Superior temporal gyrus (tissue), 1 donor: ENCODE results near the gene SPATA32.
"Not testable (repeated sequence)": the region's sequence is repeated elsewhere in the genome, so short reads cannot be mapped to it uniquely, and the experiment has no call there.

ENCODE experiments used
- DNase-seq: peaks from one replicate; pipeline ENCODE4 v3.0.0-alpha.2; 2016; ENCODE audit errors: extremely low spot score

SPATA32 gene, protein sequence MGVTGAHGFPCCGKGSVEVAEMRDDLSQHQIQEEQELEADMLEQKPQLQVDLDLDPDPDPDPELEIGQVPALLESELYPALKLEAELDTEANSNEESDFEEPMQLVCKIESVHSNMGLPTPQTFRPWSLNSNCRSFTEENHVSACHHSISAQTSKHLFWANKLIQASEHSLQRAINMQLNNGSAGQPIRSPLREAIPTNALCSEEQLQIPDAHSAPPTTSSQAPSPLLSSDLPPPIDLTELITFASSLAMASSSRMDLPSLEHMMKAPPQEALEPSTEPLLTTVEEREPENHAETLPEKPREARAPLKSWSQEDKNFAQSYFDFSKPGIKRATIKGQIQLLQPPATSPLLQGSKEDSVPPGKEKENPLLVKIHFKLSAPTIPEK

DNA sequence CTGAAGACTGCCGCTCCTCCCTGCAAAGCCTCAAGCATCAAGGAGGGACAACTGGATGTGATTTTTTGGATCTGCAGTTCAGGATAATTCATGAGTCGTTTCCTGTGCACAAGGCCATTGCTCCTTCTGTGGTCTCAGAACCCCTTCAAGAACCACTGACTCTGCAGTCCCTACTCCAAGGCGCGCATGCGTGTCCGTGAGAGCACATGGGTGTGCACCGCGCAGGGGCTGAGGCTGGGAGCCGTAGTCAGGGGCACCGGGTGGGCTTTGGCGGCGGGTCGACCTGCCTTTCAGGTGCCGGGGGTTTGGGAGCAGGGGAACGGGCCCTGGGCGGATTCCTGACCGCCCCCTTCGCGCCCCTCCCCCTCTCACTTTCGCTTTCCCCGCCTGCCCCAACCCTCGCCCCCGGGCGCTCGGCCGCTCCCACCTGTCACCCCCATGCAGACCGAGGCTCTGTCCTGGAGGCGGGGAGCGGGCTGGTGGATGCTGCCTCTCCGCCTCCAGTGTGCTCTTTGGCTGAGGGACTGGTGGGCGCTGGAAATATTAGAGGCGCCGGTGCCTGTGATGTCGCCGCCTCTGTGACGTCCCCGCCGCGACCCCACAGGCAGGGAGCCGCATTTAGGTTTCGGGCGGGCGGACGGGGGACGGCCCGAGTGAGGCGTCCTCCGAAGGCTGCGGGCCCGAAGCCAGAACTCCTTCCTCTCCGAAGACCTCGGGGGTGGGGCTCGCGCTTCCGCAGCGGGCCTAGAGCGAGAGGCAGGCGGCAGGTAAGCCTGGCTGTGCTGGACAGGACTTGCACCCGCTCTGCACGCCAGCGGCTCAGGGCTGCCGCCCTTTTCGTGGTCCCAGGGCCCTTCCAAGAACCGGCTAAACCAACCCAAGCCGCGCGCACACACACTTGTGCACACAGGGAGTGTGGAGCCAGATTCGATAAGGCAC lies at the start of gene SPATA32:
SPATA32 (minus strand) TSS at position 518 of the 939 bp plus-strand sequence; CDS start at position 440, 78 bp downstream.
- DNase-seq = peak; percentile 67

DNA sequence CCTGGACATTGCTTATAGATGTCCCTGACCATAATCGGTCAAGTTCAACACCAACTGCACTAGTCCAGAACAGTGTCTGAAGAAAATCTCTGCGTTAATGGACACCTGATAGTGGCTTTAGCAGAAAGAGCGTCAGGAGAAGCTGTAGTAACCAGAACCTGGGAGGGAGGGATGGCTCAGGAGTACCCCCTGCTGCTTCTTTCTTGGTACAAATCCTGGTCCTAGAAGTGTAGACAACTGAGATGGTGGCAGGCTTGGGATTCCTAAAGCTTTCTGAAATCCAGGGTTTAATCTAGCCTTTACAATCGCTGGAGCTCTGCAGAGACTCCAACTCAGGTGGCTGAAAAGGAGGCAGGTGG lies 49.5 kb upstream of the SPATA32 start:
- no peak for DNase-seq

DNA sequence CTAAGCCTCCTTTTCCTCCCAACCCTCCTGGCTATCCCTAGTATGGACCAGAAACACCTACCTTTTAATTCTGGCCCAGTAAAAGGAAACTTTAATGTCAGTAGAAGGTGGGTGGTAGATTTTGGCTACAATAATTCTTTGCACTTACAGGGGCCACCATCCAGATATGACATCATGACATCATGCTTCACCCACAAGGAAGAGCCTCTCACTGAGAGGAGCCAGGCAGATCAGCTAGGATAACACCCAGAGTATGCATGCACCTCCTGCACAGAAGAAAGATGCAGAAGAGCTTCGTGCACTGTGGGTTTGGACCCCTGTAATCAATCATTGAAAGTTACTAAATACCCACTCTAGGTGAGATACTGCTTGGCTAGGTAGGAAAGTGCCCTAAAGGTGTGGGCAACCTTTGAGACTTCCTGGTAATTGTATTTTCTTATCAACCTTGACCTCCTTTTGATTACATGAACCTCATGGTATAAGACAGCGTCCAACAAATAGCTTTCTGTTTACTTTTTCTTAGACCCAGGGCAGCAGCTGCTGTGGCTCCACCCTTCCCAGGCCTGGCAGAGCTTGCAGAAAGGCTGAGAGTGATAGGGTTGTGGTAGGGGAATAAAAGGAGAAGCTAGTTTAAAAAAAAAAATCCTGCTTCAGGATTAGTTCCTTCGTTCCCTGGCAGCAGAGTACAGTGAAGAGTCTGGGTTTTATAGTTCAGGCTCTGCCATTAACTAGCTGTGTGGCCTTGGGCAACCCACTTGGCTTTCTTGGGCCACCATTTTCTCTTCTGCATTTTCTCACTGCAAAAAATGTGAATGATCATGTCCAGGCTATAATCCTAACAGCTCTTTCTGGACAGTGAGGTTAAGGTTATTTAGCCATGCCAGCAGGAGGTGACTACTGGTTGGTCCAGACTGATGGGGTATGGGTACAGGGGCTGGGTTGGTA lies 48.8 kb upstream of the SPATA32 start:
- no peak for DNase-seq

DNA sequence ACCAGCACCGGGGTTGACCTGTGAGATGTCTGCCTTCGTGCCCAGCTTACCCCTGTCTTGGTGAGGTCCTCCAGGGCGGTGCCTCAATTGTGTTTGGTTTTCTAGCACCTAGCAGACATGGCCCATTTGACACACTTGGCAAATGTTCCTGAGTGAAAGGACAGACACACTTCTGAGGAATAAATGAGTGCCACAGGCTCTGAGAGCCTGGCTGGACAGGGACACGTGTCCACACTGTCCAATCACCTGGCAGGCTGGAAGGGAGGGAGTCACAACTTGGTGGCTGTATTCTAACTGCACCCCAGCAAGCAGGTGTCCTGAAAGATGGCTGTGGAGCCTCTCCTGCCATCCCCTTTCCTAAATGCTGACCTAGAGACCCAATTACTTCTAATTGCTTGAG lies 47.5 kb upstream of the SPATA32 start:
- DNase-seq = no peak

DNA sequence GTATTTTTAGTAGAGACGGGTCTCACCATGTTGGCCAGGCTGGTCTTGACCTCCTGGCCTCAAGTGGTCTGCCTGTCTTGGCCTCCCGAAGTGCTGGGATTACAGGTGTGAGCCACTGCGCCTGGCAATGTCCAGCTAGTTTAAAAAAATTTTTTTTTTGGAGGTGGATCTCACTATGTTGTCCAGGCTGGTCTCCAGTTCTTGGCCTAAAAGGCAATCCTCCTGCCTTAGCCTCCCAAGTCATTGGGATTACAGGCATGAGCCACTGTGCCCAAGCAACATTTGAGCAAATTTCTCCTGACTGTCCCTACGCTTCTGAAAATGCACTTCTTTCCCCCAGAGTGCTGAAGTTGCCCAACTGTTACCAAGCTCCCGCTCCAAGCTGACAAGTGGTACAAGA lies 46.9 kb upstream of the SPATA32 start:
- DNase-seq = no peak

DNA sequence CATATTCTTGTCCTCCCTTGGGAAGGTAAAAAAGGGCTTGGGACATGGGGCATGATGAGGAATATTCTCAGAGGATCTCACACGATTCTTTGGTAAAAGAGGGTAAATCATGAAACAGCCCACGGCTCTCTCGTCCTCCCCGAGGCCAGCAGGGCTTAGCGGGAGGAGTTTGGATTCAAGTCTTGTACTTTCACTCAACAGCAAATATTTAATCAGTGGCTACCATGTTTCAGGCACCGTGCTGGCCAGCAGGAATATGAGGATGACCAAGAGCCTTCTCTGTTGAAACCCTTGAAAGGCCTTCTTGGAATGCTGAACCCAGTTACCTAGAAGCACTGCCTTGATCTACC lies 46.1 kb upstream of the SPATA32 start:
- DNase-seq = no peak

DNA sequence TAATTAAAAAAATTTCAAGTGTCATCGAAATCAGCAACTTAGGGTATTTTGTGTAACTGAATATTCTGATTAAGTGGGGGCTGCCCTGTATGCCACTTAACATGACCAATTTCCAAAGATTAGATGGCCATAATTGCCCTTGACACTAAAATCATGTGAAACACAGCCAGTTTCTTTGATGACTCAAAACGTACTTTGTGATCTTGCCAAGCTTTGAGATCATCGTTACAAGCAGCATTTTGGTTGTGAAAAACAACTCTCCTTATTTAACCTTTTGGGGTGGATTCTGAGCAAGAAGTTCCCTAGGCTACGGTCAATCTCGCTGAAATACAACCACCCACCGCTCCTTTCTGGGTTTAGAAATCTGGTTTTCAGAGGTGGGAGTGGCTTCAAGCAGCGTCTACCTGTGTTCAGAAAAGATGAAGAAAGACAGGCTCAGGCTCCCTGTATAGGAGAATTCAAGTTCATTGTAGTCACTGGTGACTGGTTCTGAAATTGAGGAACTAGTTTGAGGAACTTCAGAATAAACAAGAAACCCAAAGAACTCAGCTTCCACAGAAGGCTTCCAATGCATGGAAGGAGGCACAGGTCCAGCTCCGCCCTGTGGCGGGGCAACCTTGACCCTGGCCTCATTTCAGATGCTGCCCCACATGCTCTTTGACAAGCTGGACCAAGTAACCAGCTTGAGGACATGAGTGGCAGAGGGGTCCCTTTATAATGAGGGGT lies 45.6 kb upstream of the SPATA32 start:
- DNase-seq = peak; percentile 61

DNA sequence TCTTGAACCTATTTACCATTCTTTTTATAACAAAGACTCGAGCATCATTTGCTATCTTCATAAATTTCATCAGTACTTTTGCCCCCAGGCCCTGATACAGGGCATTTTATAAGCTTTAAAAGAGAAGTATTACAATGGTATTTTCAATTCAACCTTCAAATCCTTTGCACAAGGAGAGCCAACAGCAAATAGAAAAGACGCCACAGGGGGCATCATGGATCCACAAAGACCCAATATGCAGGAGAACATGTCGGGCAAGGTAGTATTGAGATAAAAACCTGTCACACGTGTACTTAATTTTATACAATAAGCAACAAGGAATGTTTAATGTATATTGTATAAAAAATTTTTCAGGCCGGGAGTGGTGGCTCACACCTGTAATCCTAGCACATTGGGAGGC lies 44.7 kb upstream of the SPATA32 start:
- DNase-seq = no peak

DNA sequence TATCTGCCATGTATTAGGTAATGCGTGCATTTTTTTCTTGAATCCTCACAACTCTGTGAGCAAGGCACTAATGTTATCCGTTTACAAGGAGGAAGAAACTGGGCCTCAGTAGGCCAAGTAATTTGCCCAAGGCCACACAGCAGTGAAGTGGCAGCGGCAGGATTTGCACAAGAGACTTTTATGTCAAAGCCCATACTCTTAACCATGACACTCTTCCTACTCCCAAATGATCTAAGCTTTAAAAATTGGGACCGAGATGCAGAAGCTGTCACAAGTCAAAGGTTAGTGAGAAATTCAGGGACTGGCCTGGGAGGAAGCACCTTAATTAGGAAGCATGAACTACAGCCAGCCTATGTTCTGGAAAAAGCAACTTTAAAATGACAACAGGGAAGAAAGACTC lies 44.2 kb upstream of the SPATA32 start:
- DNase-seq = no peak

DNA sequence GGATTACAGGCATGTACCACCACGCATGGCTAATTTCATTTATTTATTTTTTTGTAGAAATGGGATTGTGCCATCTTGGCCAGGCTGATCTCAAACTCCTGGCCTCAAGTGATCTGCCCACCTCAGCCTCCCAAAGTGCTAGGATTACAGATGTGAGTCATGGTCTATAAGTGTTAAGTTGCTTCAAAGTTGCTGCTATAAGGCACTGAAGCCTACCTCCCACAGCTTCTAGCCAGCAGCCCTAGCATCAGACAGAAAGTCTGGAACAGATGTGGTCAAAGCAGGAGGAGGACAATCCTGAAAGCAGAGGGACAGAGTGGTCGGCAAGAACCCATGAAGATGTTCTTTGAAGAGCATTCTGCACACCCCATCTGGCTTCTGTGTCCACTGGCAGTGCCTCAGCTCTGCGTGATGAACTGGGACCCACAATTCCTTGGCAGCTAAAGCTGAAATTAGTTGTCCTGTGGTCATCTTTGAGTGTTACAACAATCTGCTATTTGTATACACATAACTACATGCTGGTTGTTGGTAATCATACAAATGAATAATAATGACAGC lies 43.7 kb upstream of the SPATA32 start:
- no peak for DNase-seq

DNA sequence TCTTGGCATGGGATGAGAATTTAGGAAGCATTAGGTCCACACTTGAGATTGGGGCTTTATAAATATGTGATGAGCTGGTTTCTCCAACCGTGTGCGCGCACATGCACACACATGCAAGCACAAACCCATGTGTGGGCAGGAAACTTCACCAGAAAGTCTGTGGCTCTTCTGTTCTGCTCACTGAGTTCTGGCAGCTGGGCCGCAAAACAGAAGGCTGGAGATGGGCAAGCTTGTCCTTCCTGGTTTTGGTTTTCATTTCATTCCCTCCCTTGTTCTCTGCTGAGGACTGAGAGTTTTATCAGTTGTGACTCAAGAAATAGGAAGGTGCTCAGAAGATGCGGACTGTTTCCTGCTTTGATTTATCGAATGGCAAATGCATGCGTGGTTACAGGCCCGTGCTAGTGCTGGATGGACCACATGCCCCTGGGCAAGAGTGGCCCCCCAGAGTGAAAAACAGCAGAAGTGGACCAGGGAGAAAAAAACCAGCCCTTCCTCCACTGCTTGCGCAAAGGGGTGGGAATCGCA lies 40.8 kb upstream of the SPATA32 start:
- peak; percentile 53 for DNase-seq

DNA sequence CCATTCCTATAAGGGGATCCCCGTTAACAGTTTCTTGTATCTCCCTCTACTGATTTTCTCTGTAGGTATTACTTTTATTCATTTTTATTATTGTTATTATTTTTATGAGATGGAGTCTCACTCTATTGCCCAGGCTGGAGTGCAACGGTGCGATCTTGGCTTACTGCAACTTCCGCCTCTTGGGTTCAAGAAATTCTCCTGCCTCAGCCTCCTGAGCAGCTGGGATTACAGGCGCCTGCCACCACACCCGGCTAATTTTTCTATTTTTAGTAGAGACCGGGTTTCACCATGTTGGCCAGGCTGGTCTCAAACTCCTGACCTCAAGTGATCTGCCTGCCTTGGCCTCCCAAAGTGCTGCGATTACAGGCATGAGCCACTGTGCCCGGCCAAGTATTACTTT lies 40.3 kb upstream of the SPATA32 start:
- DNase-seq = not testable (repeated sequence)

DNA sequence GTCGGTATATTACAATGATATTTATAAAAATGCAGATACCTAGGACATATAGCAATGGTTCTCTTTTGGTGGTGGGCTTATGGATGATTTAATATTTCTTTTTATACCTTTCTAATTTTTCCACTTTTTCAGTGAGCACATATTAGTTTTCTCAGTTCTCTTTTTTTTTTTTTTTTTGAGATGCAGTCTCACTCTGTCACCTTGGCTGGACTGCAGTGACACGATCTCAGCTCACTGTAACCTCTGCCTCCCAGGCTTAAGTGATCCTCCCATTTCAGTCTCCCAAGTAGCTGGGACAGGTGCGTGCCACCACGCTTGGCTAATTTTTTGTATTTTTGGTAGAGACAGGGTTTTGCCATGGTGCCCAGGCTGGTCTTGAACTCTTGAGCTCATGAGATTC lies 39.8 kb upstream of the SPATA32 start:
- no peak for DNase-seq

DNA sequence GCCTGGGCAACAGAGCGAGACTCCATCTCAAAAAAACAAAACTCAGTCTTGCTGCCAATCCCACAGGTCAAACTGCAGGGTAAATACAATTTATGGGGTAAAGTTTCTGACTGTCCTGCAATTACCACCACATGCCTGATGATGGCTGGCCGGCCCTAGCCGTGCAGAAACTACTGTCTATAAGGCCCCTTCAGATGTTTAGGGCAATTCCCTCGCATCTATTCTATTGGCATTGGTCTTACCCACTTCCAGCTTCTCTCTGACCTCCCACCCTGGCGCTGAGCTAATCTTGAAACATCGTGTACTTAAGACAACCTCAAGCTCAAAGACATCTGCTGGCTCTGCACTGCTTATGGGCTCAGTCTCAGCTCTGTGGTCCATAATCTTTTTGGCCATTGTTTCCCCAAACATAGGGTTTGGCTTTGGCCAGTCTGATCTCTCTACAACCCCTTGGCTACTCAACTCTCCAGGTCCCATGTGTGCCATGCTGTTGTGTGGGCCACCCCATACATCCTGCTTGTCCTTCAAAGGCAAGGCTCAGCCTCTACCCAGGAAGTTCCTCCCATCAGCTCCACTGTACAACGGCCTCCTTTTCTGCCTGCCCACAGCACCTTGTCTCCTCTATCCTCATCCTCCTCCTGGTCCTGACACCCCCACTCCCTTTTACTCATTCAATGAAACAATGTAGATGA lies 38.3 kb upstream of the SPATA32 start:
- no peak for DNase-seq

DNA sequence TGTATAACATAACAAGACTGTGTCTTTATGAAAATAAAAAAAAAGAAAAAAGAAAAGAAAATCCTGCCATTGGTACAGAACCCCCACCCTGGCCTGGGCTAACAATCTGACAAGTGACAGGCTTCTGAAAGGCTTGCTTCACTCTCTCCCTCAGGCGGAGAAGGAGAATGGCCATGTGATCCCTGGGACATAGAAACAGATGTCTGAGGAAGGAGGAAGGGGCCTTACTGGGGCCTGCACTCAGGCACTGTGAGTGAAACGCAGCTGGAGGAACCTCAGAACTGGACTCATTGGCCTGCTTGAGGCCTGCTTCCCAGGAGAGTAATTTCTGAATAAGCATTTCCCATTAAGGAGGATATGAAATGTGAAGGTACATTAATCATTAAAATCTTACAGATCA lies 37.5 kb upstream of the SPATA32 start:
- no peak for DNase-seq

DNA sequence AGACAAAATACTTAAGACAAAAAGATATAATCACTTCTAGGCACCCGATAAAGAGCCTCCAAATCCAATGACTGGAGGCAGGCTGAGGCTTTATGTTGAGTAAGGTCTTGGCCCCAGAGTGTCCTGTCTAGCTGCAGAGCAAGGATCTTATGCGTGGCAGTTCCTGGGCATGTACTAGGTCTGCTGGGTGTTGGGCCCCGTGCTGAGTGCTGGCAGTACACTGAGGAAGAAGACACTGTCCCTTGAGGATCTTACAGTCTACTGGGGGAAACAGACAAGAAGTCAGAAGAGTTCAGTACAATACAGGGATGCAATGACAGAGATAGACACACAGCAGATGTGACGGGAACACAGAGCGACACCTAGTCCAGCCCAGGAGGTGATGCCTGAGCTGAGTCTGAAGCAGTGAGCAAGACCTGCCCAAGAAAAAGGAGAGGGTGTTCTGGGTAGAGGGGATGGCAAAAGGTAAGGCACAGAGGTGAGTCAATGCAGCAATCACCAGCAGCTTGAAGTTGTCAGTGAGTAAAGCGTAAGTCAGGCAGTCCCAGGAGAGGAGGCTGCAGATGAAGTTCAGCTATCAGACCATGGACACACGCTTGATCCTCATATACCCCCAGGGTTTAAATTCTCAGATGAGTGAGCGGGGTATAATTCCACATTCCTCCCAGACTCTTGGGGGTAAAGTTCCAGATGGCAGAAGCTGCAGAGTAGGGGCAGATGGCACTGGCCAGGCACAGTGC lies 36.8 kb upstream of the SPATA32 start:
- no peak for DNase-seq

DNA sequence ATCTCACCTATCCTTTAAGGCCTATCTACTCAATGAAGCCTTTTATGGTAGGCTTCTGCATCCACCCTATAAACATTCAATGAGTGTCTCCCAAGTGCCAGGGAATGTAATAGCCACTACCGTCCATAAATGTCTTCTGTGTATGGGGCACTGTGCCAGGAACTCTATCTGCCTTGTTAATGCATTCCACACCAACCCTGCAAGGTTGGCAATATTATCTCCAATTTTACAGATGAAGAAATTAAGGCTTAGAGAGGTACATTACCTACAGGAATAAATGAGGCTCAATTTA lies 34.9 kb upstream of the SPATA32 start:
- no peak for DNase-seq

DNA sequence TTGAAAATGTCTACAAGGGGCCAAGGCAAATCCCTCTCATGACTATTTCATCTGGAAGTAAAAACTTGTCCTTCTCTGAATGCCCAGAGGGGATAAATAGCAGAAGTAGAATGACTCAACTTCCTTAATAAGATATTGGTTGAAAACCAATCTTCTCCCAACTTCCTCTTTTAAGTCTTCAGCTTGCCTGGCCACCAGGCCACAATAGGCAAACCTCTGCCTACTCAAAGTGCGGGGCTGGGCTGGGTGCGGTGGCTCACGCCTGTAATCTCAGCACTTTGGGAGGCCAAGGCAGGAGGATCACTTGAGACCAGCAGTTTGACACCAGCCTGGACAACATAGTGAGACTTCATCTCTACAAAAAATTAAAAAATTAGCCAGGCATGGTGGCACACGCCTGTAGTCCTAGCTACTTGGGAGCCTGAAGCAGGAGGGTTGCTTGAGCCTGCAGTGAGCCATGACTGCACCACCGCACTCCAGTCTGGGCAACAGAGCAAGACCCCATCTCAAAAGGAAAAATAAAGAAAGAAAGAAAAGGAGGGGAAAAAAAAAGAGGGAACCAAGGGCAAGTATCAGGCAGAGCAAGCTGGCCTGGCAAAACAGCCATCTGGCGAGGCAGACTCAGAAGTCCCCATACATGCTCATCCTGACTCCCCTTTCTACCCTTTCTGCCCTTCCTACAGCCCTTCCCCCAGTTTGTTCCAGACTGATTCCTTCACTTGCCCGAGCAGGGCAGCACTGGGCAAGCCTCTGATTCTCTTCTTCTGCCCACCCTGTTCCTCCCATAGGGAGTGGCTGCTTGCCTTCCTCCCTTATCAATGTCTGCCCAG lies 34.3 kb upstream of the SPATA32 start:
- no peak for DNase-seq

DNA sequence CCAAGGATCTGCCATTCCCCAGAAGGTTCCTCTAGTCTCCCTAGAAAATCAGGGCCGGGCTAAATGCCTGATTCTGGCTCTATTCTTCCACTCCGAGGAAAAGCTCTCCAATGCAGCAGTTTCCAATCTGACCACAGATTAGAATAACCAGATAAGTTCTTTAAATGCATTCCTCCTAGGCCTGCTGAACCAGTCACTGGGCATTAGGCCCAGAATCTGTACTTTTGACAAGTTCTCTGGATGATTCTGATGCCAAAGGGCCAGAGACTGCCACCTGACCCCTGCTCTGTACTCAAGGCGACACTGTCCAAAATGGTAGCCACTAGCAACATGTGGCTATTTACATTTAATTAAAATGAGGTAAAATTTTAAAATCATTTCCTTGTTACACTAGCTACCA lies 32.6 kb upstream of the SPATA32 start:
- DNase-seq = no peak
